GM23338 (cell line): Measurements from ENCODE around the gene OOSP2.

Experiments used
- EZH2 ChIP-seq: fragments of 200-600 bp; sonication (generic); IDR thresholded peaks from one replicate; pipeline ENCODE4 v1.8.0; 2017; ENCODE audit warnings: antibody characterized with exemption, mild to moderate bottlenecking, low read depth; ENCODE audit not compliant: unreplicated experiment
- EZH2phosphoT487 ChIP-seq: fragments of 200-600 bp; sonication (generic); IDR thresholded peaks from one replicate; pipeline ENCODE4 v1.8.1; 2018; ENCODE audit warnings: antibody characterized with exemption; ENCODE audit not compliant: unreplicated experiment
- JUNB ChIP-seq: IDR thresholded peaks from one replicate; pipeline ENCODE4 v1.6.1; 2016; ENCODE audit warnings: antibody characterized with exemption; ENCODE audit not compliant: unreplicated experiment
- STAT1 ChIP-seq: IDR thresholded peaks from one replicate; pipeline ENCODE4 v1.6.1; 2016; ENCODE audit warnings: antibody characterized with exemption; ENCODE audit not compliant: unreplicated experiment
- TF ChIP-seq, protein P1 (sequence below), 2 experiments: fragments of 200-600 bp in 1 of 2; sonication (generic) in 1 of 2; conservative IDR thresholded peaks; 2 replicates each; pipeline versions ENCODE4 v1.5.1 to v1.6.1; 2016 to 2017; ENCODE audit warnings: antibody characterized with exemption in 2 of 2, low read depth in 2 of 2, mild to moderate bottlenecking in 2 of 2, moderate library complexity in 1 of 2

DNA sequence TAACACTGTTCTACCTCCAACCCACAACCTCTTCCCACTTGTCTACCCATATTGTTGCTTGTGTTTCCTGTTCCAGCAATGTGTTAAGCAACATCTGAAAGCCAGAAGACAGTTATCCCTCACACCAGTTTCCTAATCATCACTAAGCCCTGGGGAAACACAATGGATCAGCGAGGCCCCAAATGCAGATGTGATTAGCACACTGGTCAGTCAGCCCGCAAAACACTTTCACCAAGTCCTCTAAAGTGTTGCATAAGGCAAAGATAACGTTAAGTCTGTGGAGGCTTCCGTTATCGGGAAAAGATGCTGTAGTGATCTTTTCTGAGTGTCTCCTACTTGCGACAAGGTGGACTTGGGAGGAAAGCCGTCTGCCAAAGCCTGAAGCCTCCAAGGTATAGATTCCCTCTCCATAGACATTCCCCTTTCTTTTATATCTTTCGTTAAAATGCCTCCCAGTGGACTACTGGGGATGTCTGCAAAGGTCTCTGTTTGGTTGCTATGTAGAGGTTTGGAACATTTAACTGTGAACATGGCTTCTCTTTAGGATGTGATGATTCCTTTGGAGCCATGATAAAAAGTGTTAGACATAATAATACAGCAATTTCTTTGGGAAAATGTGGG, 16.2 kb downstream of the OOSP2 start, which contains the start of gene MS4A3:
- TF ChIP-seq EZH2phosphoT487 (no peak), EZH2 (no peak), STAT1 (no peak), JUNB (no peak)
- TF ChIP-seq, protein P1, sequence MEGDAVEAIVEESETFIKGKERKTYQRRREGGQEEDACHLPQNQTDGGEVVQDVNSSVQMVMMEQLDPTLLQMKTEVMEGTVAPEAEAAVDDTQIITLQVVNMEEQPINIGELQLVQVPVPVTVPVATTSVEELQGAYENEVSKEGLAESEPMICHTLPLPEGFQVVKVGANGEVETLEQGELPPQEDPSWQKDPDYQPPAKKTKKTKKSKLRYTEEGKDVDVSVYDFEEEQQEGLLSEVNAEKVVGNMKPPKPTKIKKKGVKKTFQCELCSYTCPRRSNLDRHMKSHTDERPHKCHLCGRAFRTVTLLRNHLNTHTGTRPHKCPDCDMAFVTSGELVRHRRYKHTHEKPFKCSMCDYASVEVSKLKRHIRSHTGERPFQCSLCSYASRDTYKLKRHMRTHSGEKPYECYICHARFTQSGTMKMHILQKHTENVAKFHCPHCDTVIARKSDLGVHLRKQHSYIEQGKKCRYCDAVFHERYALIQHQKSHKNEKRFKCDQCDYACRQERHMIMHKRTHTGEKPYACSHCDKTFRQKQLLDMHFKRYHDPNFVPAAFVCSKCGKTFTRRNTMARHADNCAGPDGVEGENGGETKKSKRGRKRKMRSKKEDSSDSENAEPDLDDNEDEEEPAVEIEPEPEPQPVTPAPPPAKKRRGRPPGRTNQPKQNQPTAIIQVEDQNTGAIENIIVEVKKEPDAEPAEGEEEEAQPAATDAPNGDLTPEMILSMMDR (conservative IDR thresholded peaks at IDR 0.05; ENCODE audit: low read depth in 2 of 2), result no peak
